ENCODE results near the gene MALAT1.
"Not testable (repeated sequence)": the region's sequence is repeated elsewhere in the genome, so short reads cannot be mapped to it uniquely, and the experiment has no call there.

Gene MALAT1

GRCh38 chr11:65498727-65498976, 193 bp upstream of the MALAT1 start:
- no peak for DNase-seq

GRCh38 chr11:65499713-65500386, 1.0 kb downstream of the MALAT1 start:
- DNase-seq = peak; percentile 34

DNA sequence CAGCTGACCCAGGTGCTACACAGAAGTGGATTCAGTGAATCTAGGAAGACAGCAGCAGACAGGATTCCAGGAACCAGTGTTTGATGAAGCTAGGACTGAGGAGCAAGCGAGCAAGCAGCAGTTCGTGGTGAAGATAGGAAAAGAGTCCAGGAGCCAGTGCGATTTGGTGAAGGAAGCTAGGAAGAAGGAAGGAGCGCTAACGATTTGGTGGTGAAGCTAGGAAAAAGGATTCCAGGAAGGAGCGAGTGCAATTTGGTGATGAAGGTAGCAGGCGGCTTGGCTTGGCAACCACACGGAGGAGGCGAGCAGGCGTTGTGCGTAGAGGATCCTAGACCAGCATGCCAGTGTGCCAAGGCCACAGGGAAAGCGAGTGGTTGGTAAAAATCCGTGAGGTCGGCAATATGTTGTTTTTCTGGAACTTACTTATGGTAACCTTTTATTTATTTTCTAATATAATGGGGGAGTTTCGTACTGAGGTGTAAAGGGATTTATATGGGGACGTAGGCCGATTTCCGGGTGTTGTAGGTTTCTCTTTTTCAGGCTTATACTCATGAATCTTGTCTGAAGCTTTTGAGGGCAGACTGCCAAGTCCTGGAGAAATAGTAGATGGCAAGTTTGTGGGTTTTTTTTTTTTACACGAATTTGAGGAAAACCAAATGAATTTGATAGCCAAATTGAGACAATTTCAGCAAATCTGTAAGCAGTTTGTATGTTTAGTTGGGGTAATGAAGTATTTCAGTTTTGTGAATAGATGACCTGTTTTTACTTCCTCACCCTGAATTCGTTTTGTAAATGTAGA, 1.7 kb downstream of the MALAT1 start:
- peak; percentile 67 for DNase-seq

DNA sequence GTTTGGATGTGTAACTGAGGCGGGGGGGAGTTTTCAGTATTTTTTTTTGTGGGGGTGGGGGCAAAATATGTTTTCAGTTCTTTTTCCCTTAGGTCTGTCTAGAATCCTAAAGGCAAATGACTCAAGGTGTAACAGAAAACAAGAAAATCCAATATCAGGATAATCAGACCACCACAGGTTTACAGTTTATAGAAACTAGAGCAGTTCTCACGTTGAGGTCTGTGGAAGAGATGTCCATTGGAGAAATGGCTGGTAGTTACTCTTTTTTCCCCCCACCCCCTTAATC, 2.3 kb downstream of the MALAT1 start:
- DNase-seq = no peak

GRCh38 chr11:65501472-65502273, 2.8 kb downstream of the MALAT1 start:
- peak; percentile 57 for DNase-seq

- no peak for DNase-seq
These were observed 3.4 kb downstream of the MALAT1 start for GRCh38 chr11:65502274-65502554.

DNA sequence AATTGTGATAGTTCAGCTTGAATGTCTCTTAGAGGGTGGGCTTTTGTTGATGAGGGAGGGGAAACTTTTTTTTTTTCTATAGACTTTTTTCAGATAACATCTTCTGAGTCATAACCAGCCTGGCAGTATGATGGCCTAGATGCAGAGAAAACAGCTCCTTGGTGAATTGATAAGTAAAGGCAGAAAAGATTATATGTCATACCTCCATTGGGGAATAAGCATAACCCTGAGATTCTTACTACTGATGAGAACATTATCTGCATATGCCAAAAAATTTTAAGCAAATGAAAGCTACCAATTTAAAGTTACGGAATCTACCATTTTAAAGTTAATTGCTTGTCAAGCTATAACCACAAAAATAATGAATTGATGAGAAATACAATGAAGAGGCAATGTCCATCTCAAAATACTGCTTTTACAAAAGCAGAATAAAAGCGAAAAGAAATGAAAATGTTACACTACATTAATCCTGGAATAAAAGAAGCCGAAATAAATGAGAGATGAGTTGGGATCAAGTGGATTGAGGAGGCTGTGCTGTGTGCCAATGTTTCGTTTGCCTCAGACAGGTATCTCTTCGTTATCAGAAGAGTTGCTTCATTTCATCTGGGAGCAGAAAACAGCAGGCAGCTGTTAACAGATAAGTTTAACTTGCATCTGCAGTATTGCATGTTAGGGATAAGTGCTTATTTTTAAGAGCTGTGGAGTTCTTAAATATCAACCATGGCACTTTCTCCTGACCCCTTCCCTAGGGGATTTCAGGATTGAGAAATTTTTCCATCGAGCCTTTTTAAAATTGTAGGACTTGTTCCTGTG, 3.9 kb downstream of the MALAT1 start:
- DNase-seq = peak; percentile 62

DNA sequence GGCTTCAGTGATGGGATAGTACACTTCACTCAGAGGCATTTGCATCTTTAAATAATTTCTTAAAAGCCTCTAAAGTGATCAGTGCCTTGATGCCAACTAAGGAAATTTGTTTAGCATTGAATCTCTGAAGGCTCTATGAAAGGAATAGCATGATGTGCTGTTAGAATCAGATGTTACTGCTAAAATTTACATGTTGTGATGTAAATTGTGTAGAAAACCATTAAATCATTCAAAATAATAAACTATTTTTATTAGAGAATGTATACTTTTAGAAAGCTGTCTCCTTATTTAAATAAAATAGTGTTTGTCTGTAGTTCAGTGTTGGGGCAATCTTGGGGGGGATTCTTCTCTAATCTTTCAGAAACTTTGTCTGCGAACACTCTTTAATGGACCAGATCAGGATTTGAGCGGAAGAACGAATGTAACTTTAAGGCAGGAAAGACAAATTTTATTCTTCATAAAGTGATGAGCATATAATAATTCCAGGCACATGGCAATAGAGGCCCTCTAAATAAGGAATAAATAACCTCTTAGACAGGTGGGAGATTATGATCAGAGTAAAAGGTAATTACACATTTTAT, 4.6 kb downstream of the MALAT1 start:
- no peak for DNase-seq

DNA sequence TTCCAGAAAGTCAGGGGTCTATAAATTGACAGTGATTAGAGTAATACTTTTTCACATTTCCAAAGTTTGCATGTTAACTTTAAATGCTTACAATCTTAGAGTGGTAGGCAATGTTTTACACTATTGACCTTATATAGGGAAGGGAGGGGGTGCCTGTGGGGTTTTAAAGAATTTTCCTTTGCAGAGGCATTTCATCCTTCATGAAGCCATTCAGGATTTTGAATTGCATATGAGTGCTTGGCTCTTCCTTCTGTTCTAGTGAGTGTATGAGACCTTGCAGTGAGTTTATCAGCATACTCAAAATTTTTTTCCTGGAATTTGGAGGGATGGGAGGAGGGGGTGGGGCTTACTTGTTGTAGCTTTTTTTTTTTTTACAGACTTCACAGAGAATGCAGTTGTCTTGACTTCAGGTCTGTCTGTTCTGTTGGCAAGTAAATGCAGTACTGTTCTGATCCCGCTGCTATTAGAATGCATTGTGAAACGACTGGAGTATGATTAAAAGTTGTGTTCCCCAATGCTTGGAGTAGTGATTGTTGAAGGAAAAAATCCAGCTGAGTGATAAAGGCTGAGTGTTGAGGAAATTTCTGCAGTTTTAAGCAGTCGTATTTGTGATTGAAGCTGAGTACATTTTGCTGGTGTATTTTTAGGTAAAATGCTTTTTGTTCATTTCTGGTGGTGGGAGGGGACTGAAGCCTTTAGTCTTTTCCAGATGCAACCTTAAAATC, 5.3 kb downstream of the MALAT1 start:
- DNase-seq = peak; percentile 73

DNA sequence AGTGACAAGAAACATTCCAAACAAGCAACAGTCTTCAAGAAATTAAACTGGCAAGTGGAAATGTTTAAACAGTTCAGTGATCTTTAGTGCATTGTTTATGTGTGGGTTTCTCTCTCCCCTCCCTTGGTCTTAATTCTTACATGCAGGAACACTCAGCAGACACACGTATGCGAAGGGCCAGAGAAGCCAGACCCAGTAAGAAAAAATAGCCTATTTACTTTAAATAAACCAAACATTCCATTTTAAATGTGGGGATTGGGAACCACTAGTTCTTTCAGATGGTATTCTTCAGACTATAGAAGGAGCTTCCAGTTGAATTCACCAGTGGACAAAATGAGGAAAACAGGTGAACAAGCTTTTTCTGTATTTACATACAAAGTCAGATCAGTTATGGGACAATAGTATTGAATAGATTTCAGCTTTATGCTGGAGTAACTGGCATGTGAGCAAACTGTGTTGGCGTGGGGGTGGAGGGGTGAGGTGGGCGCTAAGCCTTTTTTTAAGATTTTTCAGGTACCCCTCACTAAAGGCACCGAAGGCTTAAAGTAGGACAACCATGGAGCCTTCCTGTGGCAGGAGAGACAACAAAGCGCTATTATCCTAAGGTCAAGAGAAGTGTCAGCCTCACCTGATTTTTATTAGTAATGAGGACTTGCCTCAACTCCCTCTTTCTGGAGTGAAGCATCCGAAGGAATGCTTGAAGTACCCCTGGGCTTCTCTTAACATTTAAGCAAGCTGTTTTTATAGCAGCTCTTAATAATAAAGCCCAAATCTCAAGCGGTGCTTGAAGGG, 6.0 kb downstream of the MALAT1 start:
- DNase-seq = peak; percentile 46

GRCh38 chr11:65505466-65506289, 6.8 kb downstream of the MALAT1 start:
- DNase-seq = no peak

GRCh38 chr11:65506290-65506771, 7.5 kb downstream of the MALAT1 start:
- DNase-seq = no peak

DNA sequence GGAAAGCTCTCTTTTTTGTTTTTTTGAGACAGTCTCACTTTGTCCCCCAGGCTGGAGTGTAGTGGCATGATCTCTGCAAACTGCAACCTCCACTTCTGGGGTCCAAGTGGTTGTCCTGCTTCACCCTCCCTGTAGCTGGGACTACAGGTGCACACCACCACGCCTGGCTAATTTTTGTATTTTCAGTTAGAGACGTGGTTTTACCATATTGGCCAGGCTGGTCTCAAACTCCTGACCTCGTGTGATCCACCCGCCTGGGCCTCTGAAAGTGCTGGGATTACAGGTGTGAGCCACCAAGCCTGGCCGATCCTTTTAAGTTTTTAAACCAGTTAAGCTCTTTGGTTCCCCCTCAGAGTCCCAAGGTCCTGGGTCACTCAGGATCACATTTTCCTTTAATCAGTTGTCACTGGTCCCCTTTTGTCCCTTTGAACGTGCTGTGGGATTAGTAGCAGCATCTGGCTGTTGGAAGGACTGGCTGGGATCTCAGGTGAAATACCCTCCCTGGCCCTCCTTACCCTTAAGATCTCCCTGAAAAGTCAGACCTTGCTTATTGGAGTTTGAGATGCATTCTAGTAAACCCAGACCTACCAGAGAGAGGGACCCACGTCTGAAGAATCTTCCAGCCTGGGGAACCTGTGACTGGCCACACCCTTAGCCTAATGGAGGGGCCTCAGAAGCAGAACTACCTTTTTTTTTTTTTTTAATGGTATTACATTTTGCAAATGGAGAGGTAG, 8.1 kb downstream of the MALAT1 start:
- DNase-seq = no peak

DNA sequence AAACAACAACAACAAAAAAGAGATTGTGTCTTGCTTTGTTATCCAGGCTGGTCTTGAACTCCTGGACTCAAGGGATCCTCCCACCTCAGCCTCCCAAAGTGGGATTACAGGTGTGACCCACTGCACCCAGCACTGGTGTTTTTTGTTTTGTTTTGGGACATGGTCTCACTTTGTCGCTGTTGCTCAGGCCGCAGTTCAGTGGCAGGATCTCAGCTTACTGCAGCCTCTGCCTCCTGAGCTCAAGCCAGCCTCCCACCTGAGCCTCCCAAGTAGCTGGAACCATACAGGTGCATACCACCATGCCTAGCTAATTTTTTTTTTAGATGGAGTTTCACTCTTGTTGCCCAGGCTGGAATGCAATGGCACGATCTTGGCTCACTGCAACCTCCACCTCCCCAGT, 13.5 kb downstream of the MALAT1 start:
- not testable (repeated sequence) for DNase-seq

DNA sequence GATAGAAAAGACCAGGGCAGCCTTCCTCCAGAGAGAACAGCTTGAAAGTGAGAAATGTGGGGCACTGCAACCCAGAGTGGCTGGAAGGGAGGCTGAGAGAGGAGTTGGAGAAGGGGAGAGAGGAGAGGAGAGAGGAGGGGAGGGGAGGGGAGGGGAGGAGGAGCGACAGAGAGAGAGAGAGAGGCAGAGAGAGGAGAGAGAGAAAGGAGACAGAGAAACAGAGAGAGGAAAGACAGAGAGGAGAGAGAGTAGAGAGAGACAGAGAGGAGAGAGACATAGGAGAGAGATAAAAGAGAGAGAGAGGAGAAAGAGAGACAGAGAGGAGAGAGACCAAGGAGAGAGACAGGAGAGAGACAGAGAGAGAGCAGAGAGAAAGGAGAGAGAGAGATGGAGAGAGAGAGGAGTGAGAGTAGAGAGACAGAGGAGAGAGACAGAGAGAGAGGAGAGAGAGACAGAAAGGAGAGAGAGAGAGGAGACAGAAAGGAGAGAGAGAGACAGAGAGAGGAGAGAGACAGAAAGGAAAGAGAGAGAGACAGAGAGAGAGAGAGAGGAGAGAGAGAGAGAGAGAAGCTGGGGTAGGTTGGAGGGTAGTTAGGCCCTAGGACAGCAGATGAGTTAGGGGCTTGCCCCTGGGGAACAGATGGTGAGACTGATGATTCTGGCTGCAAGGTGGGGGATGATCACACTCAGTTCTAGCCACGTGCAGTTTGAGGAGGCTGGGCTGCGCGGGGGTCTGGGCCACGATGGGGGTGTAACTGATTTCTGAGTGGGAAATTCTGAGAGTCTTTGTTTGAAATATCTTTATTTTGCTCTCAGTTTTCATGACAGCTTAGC, 17.5 kb downstream of the MALAT1 start:
- no peak for DNase-seq

GRCh38 chr11:65518941-65519549, 20.2 kb downstream of the MALAT1 start:
- not testable (repeated sequence) for DNase-seq

GRCh38 chr11:65521777-65522521, 23.1 kb downstream of the MALAT1 start:
- DNase-seq = not testable (repeated sequence)
